ENCODE results near the gene OR10X1.

Gene OR10X1

GRCh38 chr1:158579733-158580132 is at the start of gene OR10X1:
Gene OR10X1, minus strand, starts transcription at chr1:158579899. Its CDS starts 0 bp downstream, at chr1:158579899.
- no peak for DNase-seq

GRCh38 chr1:158613764-158614163 is 34.1 kb upstream of the OR10X1 start:
- no peak for DNase-seq

GRCh38 chr1:158611916-158612315 is 32.2 kb upstream of the OR10X1 start:
- no peak for DNase-seq

GRCh38 chr1:158607296-158607695 is 27.6 kb upstream of the OR10X1 start:
- no peak for DNase-seq

- DNase-seq: no peak
These were observed 25.3 kb upstream of the OR10X1 start, which contains the start of gene OR10Z1 for GRCh38 chr1:158604968-158605367. Gene OR10Z1, plus strand, starts transcription at chr1:158605268. Its CDS starts 1,171 bp downstream, at chr1:158606439.

GRCh38 chr1:158600735-158601134 is 21.0 kb upstream of the OR10X1 start:
- DNase-seq: no peak

GRCh38 chr1:158586942-158587341 is 7.2 kb upstream of the OR10X1 start:
- DNase-seq: no peak

- no peak for DNase-seq
These were observed 4.3 kb upstream of the OR10X1 start for GRCh38 chr1:158583962-158584361.

GRCh38 chr1:158577561-158577960 is 2.1 kb downstream of the OR10X1 start:
- DNase-seq: no peak

- DNase-seq: no peak
These were observed 7.5 kb downstream of the OR10X1 start for GRCh38 chr1:158572226-158572625.

- no peak for DNase-seq
These were observed 9.2 kb downstream of the OR10X1 start, which contains the start of gene OR6P1 for GRCh38 chr1:158570480-158570879. Gene OR6P1, minus strand, starts transcription at chr1:158570580. Its CDS starts 6,976 bp downstream, at chr1:158563604.

- DNase-seq: no peak
These were observed 15.1 kb downstream of the OR10X1 start for GRCh38 chr1:158564608-158565007.

- DNase-seq: no peak
These were observed 15.8 kb downstream of the OR10X1 start for GRCh38 chr1:158563853-158564252.

GRCh38 chr1:158559696-158560095 is 20.0 kb downstream of the OR10X1 start:
- no peak for DNase-seq

- no peak for DNase-seq
These were observed 25.3 kb downstream of the OR10X1 start, which contains the start of gene OR6Y1 for GRCh38 chr1:158554352-158554751. Gene OR6Y1, minus strand, starts transcription at chr1:158554405. Its CDS starts 6,300 bp downstream, at chr1:158548105.

GRCh38 chr1:158552296-158552695 is 27.4 kb downstream of the OR10X1 start:
- DNase-seq: no peak

GRCh38 chr1:158547533-158547932 is 32.2 kb downstream of the OR10X1 start:
- no peak for DNase-seq

- DNase-seq: no peak
These were observed 42.1 kb downstream of the OR10X1 start for GRCh38 chr1:158537609-158538008.

GRCh38 chr1:158534496-158534895 is 45.2 kb downstream of the OR10X1 start:
- DNase-seq: no peak
